Activated CD4-positive, alpha-beta T cell treated with anti-CD3 and anti-CD28 coated beads, Interleukin-2, amount 10 ng/mL, durations not matched to agents 24 days and 14 days (primary cell): ENCODE results near the gene ACE. TPM values are rescaled to one million over a fixed set of nuclear protein-coding genes. Genes with fewer than 3 reads are reported as not detected.

Experiments used
- DNase-seq: peaks from one replicate; pipeline ENCODE4 v3.0.0; 2022
- H3K27ac Mint-ChIP-seq: one replicate; pipeline ENCODE4 v1.8.0; 2022; ENCODE audit warnings: mild to moderate bottlenecking, mixed read lengths
- H3K27me3 Mint-ChIP-seq: one replicate; pipeline ENCODE4 v1.8.0; 2022; ENCODE audit warnings: mixed read lengths
- H3K36me3 Mint-ChIP-seq: one replicate; pipeline ENCODE4 v1.8.0; 2022; ENCODE audit warnings: low read depth, mild to moderate bottlenecking, mixed read lengths
- H3K4me1 Mint-ChIP-seq: one replicate; pipeline ENCODE4 v1.8.0; 2021; ENCODE audit warnings: mixed read lengths
- H3K4me3 Mint-ChIP-seq: one replicate; pipeline ENCODE4 v1.8.0; 2022; ENCODE audit warnings: mild to moderate bottlenecking, moderate library complexity, mixed read lengths
- H3K9me3 Mint-ChIP-seq: one replicate; pipeline ENCODE4 v1.8.0; 2021; ENCODE audit warnings: mixed read lengths
- intact Hi-C: fragments of 100-400 bp; cut with micrococcal nuclease; formaldehyde crosslinking; loops from one replicate; pipeline ENCODE4 v1.15.1; 2023
- total RNA-seq: library from RNA; stranded (reverse); gene quantifications from 2 replicates; pipeline ENCODE4 v1.2.3, GENCODE V29; 2022

The ACE gene
- total RNA-seq, 1 donor from 2014 or later = not detected

DNA sequence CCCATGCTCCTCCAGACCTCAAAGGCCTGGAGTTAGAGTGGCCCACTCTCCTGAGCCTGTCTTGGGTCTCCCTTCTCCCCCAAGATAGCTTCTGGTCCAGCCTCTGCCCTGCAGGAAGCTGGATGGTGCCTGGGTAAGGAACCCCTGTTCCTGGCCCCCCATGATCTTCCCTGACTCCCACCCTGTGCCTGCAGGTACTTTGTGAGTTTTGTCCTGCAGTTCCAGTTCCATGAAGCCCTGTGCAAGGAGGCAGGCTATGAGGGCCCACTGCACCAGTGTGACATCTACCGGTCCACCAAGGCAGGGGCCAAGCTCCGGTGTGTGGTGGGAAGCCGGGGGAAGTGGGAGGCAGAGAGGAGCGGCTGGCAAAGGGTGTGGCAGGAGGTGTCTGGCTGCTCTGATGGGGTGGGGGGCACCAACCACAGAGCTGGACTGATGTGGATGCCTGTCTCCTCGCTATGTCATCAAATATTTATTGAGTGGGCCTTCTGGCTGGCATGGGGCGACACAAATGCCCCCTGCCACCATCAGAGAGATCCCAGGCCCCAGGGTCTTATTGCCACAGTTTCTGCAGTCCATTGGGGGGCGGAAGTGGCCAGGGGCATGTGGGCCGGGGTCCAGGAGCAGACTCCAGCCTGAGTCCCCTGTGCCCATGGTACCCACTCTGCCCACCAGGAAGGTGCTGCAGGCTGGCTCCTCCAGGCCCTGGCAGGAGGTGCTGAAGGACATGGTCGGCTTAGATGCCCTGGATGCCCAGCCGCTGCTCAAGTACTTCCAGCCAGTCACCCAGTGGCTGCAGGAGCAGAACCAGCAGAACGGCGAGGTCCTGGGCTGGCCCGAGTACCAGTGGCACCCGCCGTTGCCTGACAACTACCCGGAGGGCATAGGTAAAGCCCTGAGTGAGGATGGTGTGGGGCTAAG, 7.1 kb downstream of the ACE start:
- no peaks in the 10 kb centered on the region for H3K9me3 Mint-ChIP-seq
- no peak overlapping the region for H3K4me3 Mint-ChIP-seq
- peaks cover 3% of the 10 kb centered on the region for H3K27me3 Mint-ChIP-seq
- H3K4me1 Mint-ChIP-seq = peaks cover 2% of the 10 kb centered on the region
- H3K27ac Mint-ChIP-seq = no peak overlapping the region
- DNase-seq = no peak
- peaks cover under 1% of the 10 kb centered on the region for H3K36me3 Mint-ChIP-seq
- intact Hi-C loops = no loop called here

DNA sequence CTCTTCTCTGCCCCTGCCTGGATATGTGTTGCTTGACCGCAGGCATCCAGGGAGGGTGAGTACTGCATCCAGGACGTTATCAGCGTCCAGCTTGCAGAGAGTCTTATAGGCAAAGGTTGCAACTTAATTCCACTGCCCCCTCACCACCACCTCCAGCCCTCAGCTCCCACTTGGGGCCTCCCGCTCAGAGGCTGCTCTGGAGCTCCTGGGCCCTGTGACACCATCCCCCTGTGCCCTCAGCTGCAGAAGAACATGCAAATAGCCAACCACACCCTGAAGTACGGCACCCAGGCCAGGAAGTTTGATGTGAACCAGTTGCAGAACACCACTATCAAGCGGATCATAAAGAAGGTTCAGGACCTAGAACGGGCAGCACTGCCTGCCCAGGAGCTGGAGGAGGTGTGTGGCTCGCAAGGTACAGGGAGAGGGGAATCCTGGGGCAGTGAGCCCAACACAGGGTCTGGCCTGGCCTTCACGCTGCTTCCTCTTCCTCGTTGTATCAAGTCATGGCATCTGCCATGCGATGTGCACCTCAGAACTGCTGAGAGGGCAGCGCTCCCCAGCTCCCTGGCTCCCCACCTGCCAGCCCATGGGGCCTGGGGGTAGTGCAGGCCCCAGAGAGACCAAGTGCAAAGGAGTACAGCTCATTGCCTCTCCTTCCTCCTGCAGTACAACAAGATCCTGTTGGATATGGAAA, 9.6 kb downstream of the ACE start:
- Mint-ChIP-seq H3K27me3 (no peaks in the 10 kb centered on the region), H3K9me3 (no peaks in the 10 kb centered on the region), H3K4me3 (no peak overlapping the region), H3K36me3 (no peaks in the 10 kb centered on the region), H3K4me1 (no peaks in the 10 kb centered on the region), H3K27ac (no peak overlapping the region)
- DNase-seq = no peak
- intact Hi-C loops = no loop called here

DNA sequence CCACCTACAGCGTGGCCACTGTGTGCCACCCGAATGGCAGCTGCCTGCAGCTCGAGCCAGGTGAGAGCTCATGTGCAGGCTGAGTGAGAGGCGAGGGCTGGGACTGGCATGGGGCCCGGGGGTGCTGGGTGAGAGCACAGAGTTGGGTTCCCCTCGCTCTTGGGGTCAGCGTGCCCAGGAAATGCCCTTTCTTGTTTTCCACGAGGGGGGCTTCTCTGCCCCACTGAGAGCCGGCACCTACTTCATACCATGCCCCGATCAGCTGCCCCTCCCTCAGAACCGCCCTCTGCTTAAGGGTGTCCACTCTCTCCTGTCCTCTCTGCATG, 10.1 kb downstream of the ACE start:
- no peak overlapping the region for H3K27ac Mint-ChIP-seq
- no peaks in the 10 kb centered on the region for H3K4me1 Mint-ChIP-seq
- H3K4me3 Mint-ChIP-seq = no peak overlapping the region
- intact Hi-C loops = no loop called here
- no peak for DNase-seq
- no peaks in the 10 kb centered on the region for H3K27me3 Mint-ChIP-seq
- no peaks in the 10 kb centered on the region for H3K36me3 Mint-ChIP-seq
- no peaks in the 10 kb centered on the region for H3K9me3 Mint-ChIP-seq

DNA sequence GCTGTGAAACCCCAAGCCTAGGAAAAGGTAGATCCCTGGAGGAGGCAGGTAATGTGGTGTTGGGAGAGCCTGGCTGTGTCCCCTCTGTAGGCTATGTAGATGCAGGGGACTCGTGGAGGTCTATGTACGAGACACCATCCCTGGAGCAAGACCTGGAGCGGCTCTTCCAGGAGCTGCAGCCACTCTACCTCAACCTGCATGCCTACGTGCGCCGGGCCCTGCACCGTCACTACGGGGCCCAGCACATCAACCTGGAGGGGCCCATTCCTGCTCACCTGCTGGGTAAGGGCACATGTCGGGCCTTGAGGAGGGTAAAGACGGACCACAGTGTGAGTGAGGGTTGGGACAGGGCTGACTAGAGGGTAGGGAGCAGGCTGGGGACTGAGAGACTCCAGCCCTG, 12.0 kb downstream of the ACE start:
- no peaks in the 10 kb centered on the region for H3K9me3 Mint-ChIP-seq
- no peak overlapping the region for H3K4me3 Mint-ChIP-seq
- DNase-seq = no peak
- no peaks in the 10 kb centered on the region for H3K4me1 Mint-ChIP-seq
- H3K27me3 Mint-ChIP-seq = no peaks in the 10 kb centered on the region
- intact Hi-C loops = no loop called here
- H3K27ac Mint-ChIP-seq = no peak overlapping the region
- H3K36me3 Mint-ChIP-seq = no peaks in the 10 kb centered on the region

DNA sequence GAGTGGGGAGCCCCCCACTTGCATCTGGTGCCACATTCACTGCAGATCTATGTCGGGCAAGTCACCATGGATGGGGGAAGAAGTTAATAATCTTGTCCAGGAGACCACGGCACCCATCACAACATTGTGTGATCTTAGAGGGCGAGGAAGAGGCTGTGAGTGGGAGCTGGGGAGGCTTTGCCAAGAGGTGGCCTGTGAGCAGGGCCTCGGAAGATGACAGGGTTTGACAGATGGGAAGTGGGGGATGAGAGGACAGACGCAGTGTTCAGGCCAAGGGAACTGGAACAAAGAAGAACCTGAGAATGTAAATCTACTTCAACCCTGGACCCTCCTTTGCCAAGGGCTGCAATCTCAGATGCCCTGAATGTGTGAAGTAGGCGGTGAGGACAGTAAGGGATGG, 12.4 kb downstream of the ACE start:
- intact Hi-C loops = no loop called here
- no peak for DNase-seq
- no peak overlapping the region for H3K4me3 Mint-ChIP-seq
- H3K9me3 Mint-ChIP-seq = no peaks in the 10 kb centered on the region
- no peaks in the 10 kb centered on the region for H3K27me3 Mint-ChIP-seq
- no peaks in the 10 kb centered on the region for H3K36me3 Mint-ChIP-seq
- no peak overlapping the region for H3K27ac Mint-ChIP-seq
- no peaks in the 10 kb centered on the region for H3K4me1 Mint-ChIP-seq

DNA sequence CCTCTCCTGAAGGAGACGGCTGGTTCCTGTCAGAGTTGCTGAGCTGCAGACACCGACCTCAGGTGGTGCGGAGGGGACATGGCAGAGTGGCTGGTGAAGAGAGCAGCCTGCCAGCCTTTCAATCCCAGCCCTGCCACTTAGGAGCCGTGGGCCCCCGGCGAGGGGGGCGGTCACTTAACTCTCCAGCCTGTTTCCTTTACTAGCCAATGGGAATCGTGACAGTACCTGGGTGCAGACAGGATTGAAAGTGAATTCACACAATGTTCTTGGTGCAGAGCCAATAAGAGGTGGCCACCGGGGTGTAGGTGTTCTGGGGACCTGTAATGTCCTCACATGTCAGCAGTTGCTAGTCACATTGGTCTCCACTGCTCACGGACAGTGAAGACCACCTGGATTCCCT, 13.5 kb downstream of the ACE start:
- Mint-ChIP-seq H3K9me3 (no peaks in the 10 kb centered on the region), H3K36me3 (no peaks in the 10 kb centered on the region), H3K4me1 (no peaks in the 10 kb centered on the region), H3K27me3 (no peaks in the 10 kb centered on the region), H3K4me3 (no peak overlapping the region), H3K27ac (no peak overlapping the region)
- DNase-seq = no peak
- intact Hi-C loops = no loop called here

DNA sequence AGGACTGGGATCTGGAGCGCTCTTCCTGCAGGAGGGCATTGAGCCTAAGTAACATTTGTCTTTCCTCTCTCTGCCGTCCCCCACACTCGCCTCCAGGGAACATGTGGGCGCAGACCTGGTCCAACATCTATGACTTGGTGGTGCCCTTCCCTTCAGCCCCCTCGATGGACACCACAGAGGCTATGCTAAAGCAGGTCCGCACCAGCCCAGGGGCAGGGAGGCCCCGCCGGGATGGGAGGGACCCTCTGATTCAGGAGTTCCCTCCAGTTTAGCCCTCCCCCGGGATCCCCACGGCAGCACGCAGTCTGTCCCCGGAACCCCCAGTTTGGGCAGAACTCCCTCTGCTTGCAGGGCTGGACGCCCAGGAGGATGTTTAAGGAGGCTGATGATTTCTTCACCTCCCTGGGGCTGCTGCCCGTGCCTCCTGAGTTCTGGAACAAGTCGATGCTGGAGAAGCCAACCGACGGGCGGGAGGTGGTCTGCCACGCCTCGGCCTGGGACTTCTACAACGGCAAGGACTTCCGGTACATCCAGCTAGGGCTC, 14.1 kb downstream of the ACE start:
- Mint-ChIP-seq H3K36me3 (no peaks in the 10 kb centered on the region), H3K4me3 (no peak overlapping the region), H3K27ac (no peak overlapping the region), H3K9me3 (no peaks in the 10 kb centered on the region), H3K27me3 (no peaks in the 10 kb centered on the region), H3K4me1 (no peaks in the 10 kb centered on the region)
- intact Hi-C loops = no loop called here
- DNase-seq = no peak

DNA sequence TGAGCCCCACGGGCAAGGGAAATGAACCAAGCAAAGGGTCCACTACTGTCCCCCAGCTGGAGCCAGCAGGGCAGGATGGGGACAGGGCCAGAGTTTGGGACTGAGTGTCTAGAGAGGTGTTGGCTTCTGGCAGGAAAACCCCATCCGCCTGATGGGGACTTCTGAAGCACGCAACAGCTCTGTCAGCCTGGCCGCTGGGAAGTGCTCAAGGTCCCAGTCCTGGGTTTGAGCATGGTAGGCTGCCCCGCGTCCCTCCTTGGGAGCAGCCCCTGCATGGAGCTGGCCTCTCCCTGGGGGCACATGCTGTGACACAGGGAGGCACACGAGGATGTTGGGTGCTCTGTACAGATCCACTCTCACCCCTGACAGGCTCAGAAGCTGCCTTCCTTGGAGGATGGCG, 14.6 kb downstream of the ACE start:
- no peak overlapping the region for H3K27ac Mint-ChIP-seq
- DNase-seq = no peak
- no peaks in the 10 kb centered on the region for H3K36me3 Mint-ChIP-seq
- H3K27me3 Mint-ChIP-seq = no peaks in the 10 kb centered on the region
- H3K4me1 Mint-ChIP-seq = no peaks in the 10 kb centered on the region
- H3K9me3 Mint-ChIP-seq = no peaks in the 10 kb centered on the region
- no peak overlapping the region for H3K4me3 Mint-ChIP-seq
- intact Hi-C loops = no loop called here

DNA sequence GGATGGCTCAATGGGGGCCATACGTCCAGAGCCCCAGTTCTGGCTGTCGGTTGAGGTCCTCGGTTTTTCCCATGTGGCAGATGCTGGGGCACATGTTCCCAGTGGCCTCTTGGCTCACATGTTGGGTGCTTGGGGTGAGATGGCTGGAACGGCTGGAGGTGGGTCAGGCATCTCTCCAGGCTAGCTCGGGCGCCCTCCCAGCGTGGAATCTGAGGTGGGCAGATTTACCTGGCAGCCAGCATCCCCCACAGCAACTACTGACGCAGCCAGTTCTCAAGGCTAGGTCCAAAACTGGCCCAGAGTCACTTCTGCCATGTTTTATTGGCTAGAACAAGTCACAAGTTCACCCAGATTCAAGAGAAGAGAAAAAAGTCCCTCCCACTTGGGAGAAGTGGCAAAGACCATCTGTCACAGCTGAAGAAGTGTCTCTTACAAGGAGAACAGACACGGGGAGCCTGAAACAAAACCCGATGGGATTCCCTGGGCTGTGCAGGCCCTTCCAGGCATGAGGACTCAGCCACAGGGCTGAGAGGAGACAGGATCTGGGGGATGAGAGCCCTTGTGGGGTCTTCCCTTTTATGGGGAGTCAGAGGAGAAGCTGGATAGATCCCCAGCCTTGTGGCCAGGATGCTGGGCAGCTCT, 15.2 kb downstream of the ACE start:
- H3K4me1 Mint-ChIP-seq = no peaks in the 10 kb centered on the region
- no peak overlapping the region for H3K27ac Mint-ChIP-seq
- DNase-seq = no peak

DNA sequence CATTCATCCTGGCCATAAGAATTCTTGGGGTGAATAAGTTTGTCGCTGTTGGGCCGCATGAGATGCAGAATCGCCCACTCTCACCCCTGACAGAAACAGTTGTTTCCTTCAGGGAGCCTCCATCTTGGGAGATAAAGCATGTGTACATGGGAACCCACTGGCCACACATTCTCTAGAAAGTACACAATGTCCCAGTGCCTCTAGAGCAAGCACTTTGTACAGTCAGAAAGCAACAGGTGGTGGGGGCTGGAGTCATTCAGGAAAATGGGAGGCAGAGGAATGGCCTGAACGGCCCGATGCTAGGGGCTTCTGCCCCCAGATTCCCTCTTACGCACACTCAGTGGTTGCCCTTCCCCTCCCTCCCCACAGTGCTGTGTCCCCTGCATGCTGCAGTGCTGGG, 16.1 kb downstream of the ACE start:
- Mint-ChIP-seq H3K4me3 (no peak overlapping the region), H3K27me3 (no peaks in the 10 kb centered on the region), H3K27ac (no peak overlapping the region), H3K36me3 (no peaks in the 10 kb centered on the region), H3K9me3 (no peaks in the 10 kb centered on the region), H3K4me1 (no peaks in the 10 kb centered on the region)
- intact Hi-C loops = no loop called here
- DNase-seq = no peak

More for the DNA sequence above, 15.2 kb downstream of the ACE start:
- Mint-ChIP-seq H3K36me3 (no peaks in the 10 kb centered on the region), H3K27me3 (no peaks in the 10 kb centered on the region), H3K4me3 (no peak overlapping the region), H3K9me3 (no peaks in the 10 kb centered on the region)
- intact Hi-C loops = no loop called here

DNA sequence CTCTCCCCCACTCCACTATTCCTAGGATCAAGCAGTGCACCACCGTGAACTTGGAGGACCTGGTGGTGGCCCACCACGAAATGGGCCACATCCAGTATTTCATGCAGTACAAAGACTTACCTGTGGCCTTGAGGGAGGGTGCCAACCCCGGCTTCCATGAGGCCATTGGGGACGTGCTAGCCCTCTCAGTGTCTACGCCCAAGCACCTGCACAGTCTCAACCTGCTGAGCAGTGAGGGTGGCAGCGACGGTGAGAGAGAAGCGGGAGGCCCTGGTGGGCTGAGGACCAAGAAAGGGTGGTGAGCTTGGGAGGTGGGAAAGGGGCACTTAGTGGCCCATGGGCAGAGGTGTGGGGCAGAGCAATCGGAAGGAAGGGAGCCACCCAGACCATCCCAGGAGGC, 16.6 kb downstream of the ACE start:
- intact Hi-C loops = no loop called here
- H3K27ac Mint-ChIP-seq = no peak overlapping the region

DNA sequence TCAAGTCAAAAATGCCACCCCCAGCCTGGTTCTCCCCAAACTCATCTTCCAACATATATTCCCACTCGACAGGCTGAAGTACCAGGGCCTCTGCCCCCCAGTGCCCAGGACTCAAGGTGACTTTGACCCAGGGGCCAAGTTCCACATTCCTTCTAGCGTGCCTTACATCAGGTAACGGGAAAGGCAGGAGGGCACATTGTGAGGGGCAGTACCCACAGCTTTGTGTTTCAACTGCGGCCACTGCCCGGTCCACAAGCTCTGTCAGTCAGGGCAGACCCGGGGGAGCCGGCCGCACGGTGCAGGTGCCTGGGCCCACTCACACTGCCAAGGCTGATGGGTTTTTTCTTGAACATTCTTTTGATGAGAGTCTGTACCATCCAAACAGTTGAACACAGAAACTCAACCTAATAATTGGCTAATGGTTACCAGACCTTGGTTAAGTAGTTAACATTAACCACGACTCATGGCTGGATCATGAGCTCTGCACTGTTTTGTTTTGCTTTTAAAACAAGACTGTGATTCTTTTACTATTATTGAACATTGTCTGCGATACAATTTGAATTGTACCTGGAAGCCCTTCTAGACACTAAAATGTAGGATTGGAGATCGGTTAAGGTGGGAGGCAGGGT, 17.6 kb downstream of the ACE start:
- H3K4me3 Mint-ChIP-seq = no peak overlapping the region
- H3K36me3 Mint-ChIP-seq = no peaks in the 10 kb centered on the region
- no peak overlapping the region for H3K27ac Mint-ChIP-seq
- no peaks in the 10 kb centered on the region for H3K27me3 Mint-ChIP-seq
- intact Hi-C loops = no loop called here
- no peaks in the 10 kb centered on the region for H3K9me3 Mint-ChIP-seq
- H3K4me1 Mint-ChIP-seq = no peaks in the 10 kb centered on the region
- DNase-seq = no peak

More for the DNA sequence above, 16.6 kb downstream of the ACE start:
- Mint-ChIP-seq H3K4me1 (no peaks in the 10 kb centered on the region), H3K9me3 (no peaks in the 10 kb centered on the region), H3K36me3 (no peaks in the 10 kb centered on the region), H3K4me3 (no peak overlapping the region), H3K27me3 (no peaks in the 10 kb centered on the region)
- no peak for DNase-seq

DNA sequence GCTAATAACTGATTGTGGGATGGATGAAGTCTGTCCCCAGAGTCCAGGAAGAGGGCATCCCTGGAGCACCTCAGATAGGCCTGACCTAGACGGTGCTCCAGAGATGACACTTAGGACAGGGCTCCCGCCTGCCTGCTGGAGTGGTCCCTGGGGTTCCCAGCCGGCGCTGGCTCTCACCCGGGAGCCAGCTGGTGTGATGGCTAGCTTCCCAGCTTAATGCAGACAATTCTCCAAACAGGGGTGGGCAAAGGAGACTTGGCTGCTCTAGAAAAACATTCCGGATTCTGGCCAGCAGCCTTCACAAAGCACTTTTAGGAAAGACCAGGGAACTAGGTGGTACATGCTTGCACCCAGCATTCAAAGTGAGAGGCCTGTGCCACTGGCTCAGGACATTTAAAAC, 18.6 kb downstream of the ACE start:
- H3K27me3 Mint-ChIP-seq = peaks cover under 1% of the 10 kb centered on the region
- H3K4me3 Mint-ChIP-seq = no peak overlapping the region
- H3K9me3 Mint-ChIP-seq = no peaks in the 10 kb centered on the region
- H3K4me1 Mint-ChIP-seq = no peaks in the 10 kb centered on the region
- H3K27ac Mint-ChIP-seq = no peak overlapping the region
- intact Hi-C loops = no loop called here
- DNase-seq = no peak
- H3K36me3 Mint-ChIP-seq = no peaks in the 10 kb centered on the region

DNA sequence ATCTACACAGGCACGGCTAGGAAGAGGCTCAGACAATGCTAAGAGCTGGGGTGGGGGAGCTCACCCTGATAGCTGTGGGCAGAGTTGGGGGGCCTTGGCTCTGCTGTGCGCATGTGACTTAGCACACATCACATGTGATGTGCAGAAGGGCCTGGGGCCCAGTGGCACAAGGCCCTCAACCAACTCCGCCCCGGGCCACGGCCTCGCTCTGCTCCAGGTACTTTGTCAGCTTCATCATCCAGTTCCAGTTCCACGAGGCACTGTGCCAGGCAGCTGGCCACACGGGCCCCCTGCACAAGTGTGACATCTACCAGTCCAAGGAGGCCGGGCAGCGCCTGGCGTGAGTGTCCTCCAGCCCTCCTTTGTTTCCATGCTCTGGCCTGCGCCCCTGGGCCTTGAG, 19.3 kb downstream of the ACE start:
- H3K4me1 Mint-ChIP-seq = peaks cover 2% of the 10 kb centered on the region
- H3K4me3 Mint-ChIP-seq = no peak overlapping the region
- peaks cover 6% of the 10 kb centered on the region for H3K27me3 Mint-ChIP-seq
- H3K36me3 Mint-ChIP-seq = no peaks in the 10 kb centered on the region
- H3K27ac Mint-ChIP-seq = no peak overlapping the region
- H3K9me3 Mint-ChIP-seq = no peaks in the 10 kb centered on the region
- intact Hi-C loops = no loop called here
- DNase-seq = no peak
